ENCODE measurements around the gene RPL26.

- no peak for TF ChIP-seq CTCF (IDR thresholded peaks at IDR 0.05)
- TF ChIP-seq POLR2A (IDR thresholded peaks at IDR 0.05), result no peak
Observed at GRCh38 chr17:8368193-8368592, 14.8 kb downstream of the RPL26 start.

Data from testis (tissue), 2 donors.